Hepatocyte (in vitro differentiated cells): ENCODE data around the gene CXorf58.

ENCODE experiments used
- EZH2 ChIP-seq: fragments of 200-600 bp; sonication (generic); IDR thresholded peaks from 2 replicates; pipeline ENCODE4 v1.6.1; 2016; ENCODE audit warnings: antibody characterized with exemption, mild to moderate bottlenecking, borderline replicate concordance
- TF ChIP-seq, protein P1 (sequence below): fragments of 200-600 bp; sonication (generic); IDR thresholded peaks from 2 replicates; pipeline ENCODE4 v1.5.1; 2016; ENCODE audit warnings: antibody characterized with exemption, mild to moderate bottlenecking; ENCODE audit not compliant: poor library complexity

DNA sequence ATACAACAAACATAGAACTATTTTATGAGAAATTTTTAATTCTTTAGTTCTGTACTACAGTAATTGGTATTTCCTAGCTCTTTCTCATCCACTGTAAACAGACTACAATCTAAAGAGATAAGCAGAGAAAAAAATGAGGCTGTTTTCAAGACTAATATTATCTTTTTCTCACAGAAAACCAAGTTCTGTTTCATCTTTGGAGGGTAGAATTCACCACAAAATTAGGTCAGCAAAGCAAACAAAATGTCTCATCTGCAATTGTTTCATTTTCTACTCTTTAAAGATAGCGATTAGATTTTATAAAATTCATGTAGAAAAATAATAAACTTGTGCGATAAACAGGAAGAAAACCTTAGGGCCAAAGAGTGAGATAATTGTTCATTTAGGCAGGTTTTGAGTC lies 10.8 kb upstream of the CXorf58 start:
- TF ChIP-seq EZH2 = no peak
- TF ChIP-seq, protein P1, sequence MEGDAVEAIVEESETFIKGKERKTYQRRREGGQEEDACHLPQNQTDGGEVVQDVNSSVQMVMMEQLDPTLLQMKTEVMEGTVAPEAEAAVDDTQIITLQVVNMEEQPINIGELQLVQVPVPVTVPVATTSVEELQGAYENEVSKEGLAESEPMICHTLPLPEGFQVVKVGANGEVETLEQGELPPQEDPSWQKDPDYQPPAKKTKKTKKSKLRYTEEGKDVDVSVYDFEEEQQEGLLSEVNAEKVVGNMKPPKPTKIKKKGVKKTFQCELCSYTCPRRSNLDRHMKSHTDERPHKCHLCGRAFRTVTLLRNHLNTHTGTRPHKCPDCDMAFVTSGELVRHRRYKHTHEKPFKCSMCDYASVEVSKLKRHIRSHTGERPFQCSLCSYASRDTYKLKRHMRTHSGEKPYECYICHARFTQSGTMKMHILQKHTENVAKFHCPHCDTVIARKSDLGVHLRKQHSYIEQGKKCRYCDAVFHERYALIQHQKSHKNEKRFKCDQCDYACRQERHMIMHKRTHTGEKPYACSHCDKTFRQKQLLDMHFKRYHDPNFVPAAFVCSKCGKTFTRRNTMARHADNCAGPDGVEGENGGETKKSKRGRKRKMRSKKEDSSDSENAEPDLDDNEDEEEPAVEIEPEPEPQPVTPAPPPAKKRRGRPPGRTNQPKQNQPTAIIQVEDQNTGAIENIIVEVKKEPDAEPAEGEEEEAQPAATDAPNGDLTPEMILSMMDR = no peak
